SU-DHL-6 (cell line): ENCODE data around the gene SMDT1.
"Not testable (repeated sequence)": the region's sequence is repeated elsewhere in the genome, so short reads cannot be mapped to it uniquely, and the experiment has no call there.

Source experiments
- H2AFZ ChIP-seq: fragments of 200-600 bp; sonication (generic); 2 replicates; pipeline ENCODE4 v1.6.1; 2014; ENCODE audit warnings: low read depth, mild to moderate bottlenecking, moderate library complexity, mixed read lengths, antibody characterized with exemption, low read length; ENCODE audit not compliant: severe bottlenecking
- H3F3A ChIP-seq: fragments of 200-600 bp; shearing (Covaris generic); 2 replicates; pipeline ENCODE4 v1.6.0; 2016; ENCODE audit warnings: antibody characterized with exemption, mild to moderate bottlenecking; ENCODE audit not compliant: insufficient read depth
- H3K27ac ChIP-seq: fragments of 200-600 bp; sonication (generic); 2 replicates; pipeline ENCODE4 v1.5.1; 2016; ENCODE audit warnings: low read depth, mild to moderate bottlenecking, low read length, moderate library complexity, mixed read lengths
- H3K27me3 ChIP-seq: fragments of 200-600 bp; sonication (generic), shearing (Covaris generic); 2 replicates; pipeline ENCODE4 v1.6.0; 2014; ENCODE audit warnings: mild to moderate bottlenecking, low read length
- H3K36me3 ChIP-seq: fragments of 200-600 bp; sonication (generic); 2 replicates; pipeline ENCODE4 v1.6.1; 2014; ENCODE audit warnings: mild to moderate bottlenecking, low read length, mixed read lengths
- H3K4me2 ChIP-seq: fragments of 300-600, 200-600 bp; shearing (Covaris generic), sonication (generic); 2 replicates; pipeline ENCODE4 v1.6.0; 2014; ENCODE audit warnings: low read length, low read depth, mild to moderate bottlenecking; ENCODE audit not compliant: poor library complexity, severe bottlenecking
- H3K4me3 ChIP-seq: fragments of 200-600 bp; sonication (generic); 2 replicates; pipeline ENCODE4 v1.5.1; 2014; ENCODE audit warnings: antibody characterized with exemption, low read length, mild to moderate bottlenecking, mixed read lengths; ENCODE audit not compliant: insufficient read depth, poor library complexity, severe bottlenecking
- H3K79me2 ChIP-seq: fragments of 200-600 bp; sonication (generic); 2 replicates; pipeline ENCODE4 v1.6.1; 2014; ENCODE audit warnings: mild to moderate bottlenecking, low read length, moderate library complexity; ENCODE audit not compliant: insufficient read depth
- H3K9ac ChIP-seq: fragments of 200-600 bp; sonication (generic); 2 replicates; pipeline ENCODE4 v1.7.0; 2014; ENCODE audit warnings: mild to moderate bottlenecking, low read length
- H3K9me2 ChIP-seq: fragments of 200-600 bp; sonication (generic); replicated peaks from 2 replicates; pipeline ENCODE4 v1.6.1; 2014; ENCODE audit warnings: low read length; ENCODE audit not compliant: insufficient read depth
- H3K9me3 ChIP-seq: fragments of 200-600 bp; sonication (generic); 2 replicates; pipeline ENCODE4 v1.6.1; 2014; ENCODE audit warnings: low read length, mixed read lengths; ENCODE audit not compliant: insufficient read depth
- H4K20me1 ChIP-seq: fragments of 200-600 bp; sonication (generic); 2 replicates; pipeline ENCODE4 v1.6.1; 2014; ENCODE audit warnings: low read depth, mild to moderate bottlenecking, antibody characterized with exemption, low read length, moderate library complexity, mixed read lengths
- CTCF ChIP-seq: fragments of 200-600 bp; sonication (generic); IDR thresholded peaks from one replicate; pipeline ENCODE4 v1.5.1; 2017; ENCODE audit warnings: antibody characterized with exemption, mild to moderate bottlenecking, low read length, moderate library complexity; ENCODE audit not compliant: insufficient read depth, poor library complexity, severe bottlenecking
- EZH2phosphoT487 ChIP-seq: fragments of 200-600 bp; sonication (generic), shearing (Covaris generic); conservative IDR thresholded peaks from 2 replicates; pipeline ENCODE4 v1.6.1; 2018; ENCODE audit warnings: mild to moderate bottlenecking, antibody characterized with exemption, low read length, moderate library complexity, mixed read lengths

SMDT1 gene

GRCh38 chr22:42068291-42068690, 11.2 kb upstream of the SMDT1 start:
- no peaks in the 10 kb centered on the region for H3K36me3 ChIP-seq
- no peak for TF ChIP-seq CTCF
- TF ChIP-seq EZH2phosphoT487, result no peak
- no peak overlapping the region for H3K9ac ChIP-seq
- no peaks in the 10 kb centered on the region for H3K9me3 ChIP-seq
- no peaks in the 10 kb centered on the region for H3F3A ChIP-seq
- H2AFZ ChIP-seq, result no peak overlapping the region
- no peaks in the 10 kb centered on the region for H3K27me3 ChIP-seq
- H3K79me2 ChIP-seq, result no peaks in the 10 kb centered on the region
- no peak overlapping the region for H3K4me3 ChIP-seq
- H3K9me2 ChIP-seq, result no peaks in the 10 kb centered on the region
- H3K27ac ChIP-seq, result no peak overlapping the region
- no peak overlapping the region for H3K4me2 ChIP-seq
- no peaks in the 10 kb centered on the region for H4K20me1 ChIP-seq

- no peaks in the 10 kb centered on the region for H3K9me3 ChIP-seq
- no peaks in the 10 kb centered on the region for H3K36me3 ChIP-seq
- peak overlapping the region; percentile 81 for H3K4me2 ChIP-seq
- H3K27ac ChIP-seq, result peak overlapping the region; percentile 47
- peak overlapping the region; percentile 68 for H3K9ac ChIP-seq
- H4K20me1 ChIP-seq, result no peaks in the 10 kb centered on the region
- H2AFZ ChIP-seq, result peak overlapping the region; percentile 87
- no peaks in the 10 kb centered on the region for H3K79me2 ChIP-seq
- peak overlapping the region; percentile 56 for H3K4me3 ChIP-seq
- TF ChIP-seq EZH2phosphoT487, result no peak
- TF ChIP-seq CTCF, result no peak
- H3K9me2 ChIP-seq, result no peaks in the 10 kb centered on the region
- no peaks in the 10 kb centered on the region for H3F3A ChIP-seq
- no peaks in the 10 kb centered on the region for H3K27me3 ChIP-seq
These were observed 9.5 kb upstream of the SMDT1 start for GRCh38 chr22:42069801-42070516.

GRCh38 chr22:42070517-42071422, 8.7 kb upstream of the SMDT1 start, which contains the start of gene NAGA:
Gene NAGA, minus strand, starts transcription at chr22:42070812. Its CDS starts 515 bp downstream, at chr22:42070297.
- Histone ChIP-seq H3K9me2 (no peaks in the 10 kb centered on the region), H3K9ac (peak within 1 kb of the TSS; percentile 68), H3K79me2 (no peaks in the 10 kb centered on the region), H3K9me3 (no peaks in the 10 kb centered on the region), H3F3A (no peaks in the 10 kb centered on the region), H3K4me2 (peak within 1 kb of the TSS; percentile 81), H4K20me1 (no peaks in the 10 kb centered on the region), H2AFZ (peak within 1 kb of the TSS; percentile 87), H3K27ac (peak within 1 kb of the TSS; percentile 47), H3K4me3 (peak within 1 kb of the TSS; percentile 56), H3K27me3 (no peaks in the 10 kb centered on the region), H3K36me3 (no peaks in the 10 kb centered on the region)
- TF ChIP-seq EZH2phosphoT487 (no peak), CTCF (no peak)

GRCh38 chr22:42071508-42071907, 8.0 kb upstream of the SMDT1 start:
- not testable (repeated sequence) for H3K79me2 ChIP-seq, H3K27ac ChIP-seq, H3K36me3 ChIP-seq, H4K20me1 ChIP-seq, H3K27me3 ChIP-seq, H3K9me3 ChIP-seq, H3F3A ChIP-seq, H3K9me2 ChIP-seq
- peak overlapping the region; percentile 68 for H3K9ac ChIP-seq
- H3K4me3 ChIP-seq, result peak overlapping the region; percentile 56
- H2AFZ ChIP-seq, result peak overlapping the region; percentile 87
- H3K4me2 ChIP-seq, result peak overlapping the region; percentile 81
